A549 treated with CORT108297 at 1 μM for 4 hours (cell line): ENCODE measurements around the gene CHIT1. TPM values are rescaled to one million over a fixed set of nuclear protein-coding genes. Genes with fewer than 3 reads are reported as not detected.

Source experiments
- total RNA-seq: library from RNA; stranded (reverse); fragments of 200-300 nt; extraction: Qiagen RNA extraction; gene quantifications from 5 replicates; pipeline ENCODE4 v1.2.3, GENCODE V29; 2022

CHIT1 gene
- not detected in 5 replicates for total RNA-seq

DNA sequence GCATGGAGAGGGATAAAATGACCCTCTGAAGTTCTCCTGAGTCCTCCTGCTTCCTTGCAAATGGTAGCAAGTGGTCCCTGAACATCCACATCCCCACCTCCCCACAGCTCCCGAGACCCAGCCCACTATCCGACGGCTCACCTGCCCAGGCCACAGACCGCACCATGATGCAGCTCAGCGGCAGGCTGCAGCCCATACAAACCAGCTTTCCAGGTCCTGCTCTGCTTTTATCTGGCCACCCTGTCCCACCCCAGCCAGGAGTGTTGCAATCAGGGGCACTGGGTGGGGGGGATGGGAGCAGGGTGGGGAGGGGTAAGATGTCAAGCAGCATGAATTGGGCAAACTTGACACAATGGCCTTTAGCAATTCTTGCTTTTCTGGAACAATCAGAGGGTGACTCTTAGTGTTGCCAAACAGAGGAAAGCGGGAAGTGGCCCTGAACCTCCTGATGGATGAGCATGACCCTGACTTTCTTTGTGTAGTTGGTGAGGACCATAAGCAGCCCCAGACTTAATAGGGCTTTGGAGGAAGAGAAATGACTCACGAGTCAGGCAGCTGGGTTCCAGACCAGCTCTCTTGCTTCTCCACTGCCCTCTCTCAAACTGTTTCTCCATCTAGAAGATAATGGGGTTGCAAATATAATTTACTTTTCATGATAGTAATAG lies at the start of gene CHIT1:
CHIT1 (minus strand) TSS at position 203 of the 665 bp plus-strand sequence; CDS start at position 166, 37 bp downstream.

DNA sequence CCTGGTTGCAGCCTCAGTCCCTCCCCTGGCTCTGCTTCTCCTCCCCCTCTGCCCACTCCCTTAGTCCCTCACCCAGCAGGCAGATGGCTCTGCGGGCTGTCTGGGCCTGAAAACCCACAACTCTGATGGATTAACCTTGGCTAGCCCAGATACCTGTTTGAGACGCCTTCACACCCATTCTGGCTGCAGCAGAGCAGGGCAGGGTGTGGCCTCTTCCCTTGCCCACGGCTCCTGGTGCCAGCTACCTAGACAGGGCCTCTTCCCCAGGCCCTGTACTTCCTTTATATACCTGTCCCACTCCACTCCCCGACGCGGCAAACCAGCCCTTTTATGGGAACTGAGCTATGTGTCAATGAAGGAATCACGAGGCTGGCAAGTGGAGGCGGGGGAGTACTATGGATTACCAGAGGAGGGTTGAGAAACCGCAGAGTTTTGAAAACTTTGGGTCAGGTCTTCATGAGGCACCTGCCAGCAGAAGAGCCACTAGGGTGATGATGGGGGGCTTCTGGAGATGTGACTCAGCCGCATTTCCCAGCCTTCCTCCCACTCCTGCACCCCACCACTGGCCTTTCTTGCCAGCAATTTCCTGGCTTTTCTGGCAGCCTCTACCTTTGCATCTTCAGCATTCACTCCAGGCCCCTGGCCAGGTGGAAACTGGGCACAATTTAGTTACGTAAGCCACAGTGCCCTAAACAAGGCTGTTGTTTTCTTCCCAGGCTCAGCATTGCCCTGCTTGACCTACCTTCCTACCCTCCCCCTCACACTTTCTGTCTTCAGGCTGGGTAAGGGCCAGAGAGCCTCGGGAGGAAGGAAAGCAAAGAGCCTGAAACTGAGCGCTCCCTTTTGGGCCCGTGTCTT lies 42.8 kb downstream of the CHIT1 start, which contains the start of gene CHI3L1:
CHI3L1 (minus strand) TSS at position 259 of the 858 bp plus-strand sequence; CDS start at position 178, 81 bp downstream.

DNA sequence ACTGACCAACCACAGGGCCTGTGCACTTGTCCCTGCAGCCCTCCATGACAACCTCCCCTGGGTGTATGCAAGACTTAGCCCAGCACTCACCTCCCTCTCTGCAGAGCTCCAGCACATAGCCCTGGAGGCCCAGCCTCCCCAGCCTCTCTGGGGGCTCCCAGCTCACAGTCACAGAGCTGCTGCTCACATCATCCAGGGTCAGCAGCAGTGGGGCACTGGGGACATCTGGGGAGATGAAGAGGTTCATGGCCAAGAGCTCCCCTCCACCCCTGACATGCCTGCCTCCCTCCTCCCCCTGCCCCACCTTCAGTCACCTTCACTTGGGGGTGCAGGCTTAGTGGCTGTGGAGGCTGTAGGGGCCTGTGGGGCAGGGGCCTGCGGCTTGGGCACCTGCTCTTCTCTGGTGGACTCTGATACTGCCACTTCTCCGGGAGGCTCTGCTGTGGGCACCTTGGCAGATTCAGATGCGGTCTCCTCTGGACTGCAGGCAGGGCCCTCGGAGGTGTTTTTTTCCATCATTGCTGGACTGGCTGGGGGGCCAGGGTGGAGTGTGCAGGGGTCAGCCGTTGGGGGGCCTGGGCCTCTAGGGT lies 54.1 kb downstream of the CHIT1 start, which contains the start of gene MYBPH:
MYBPH (minus strand) TSS at position 590 of the 590 bp plus-strand sequence; CDS start at position 519, 71 bp downstream.

Other genes with a start within 250 kb of the CHIT1 start
- gene TMEM183A, start 222.3 kb downstream of the CHIT1 start, total RNA-seq, result 45.2 to 53.4 TPM (median 52.1 TPM) in 5 replicates
- gene PPFIA4, start 203.2 kb downstream of the CHIT1 start, total RNA-seq, result 0.33 to 0.52 TPM (median 0.44 TPM) in 5 replicates
- gene MYOG, start 143.7 kb downstream of the CHIT1 start, total RNA-seq, result not detected in 5 replicates
- 0.85 to 1.3 TPM (median 1.1 TPM) in 5 replicates for gene ADORA1, start 101.9 kb downstream of the CHIT1 start, total RNA-seq
- 0.03 TPM in 1 of 5 replicates, not detected in the others for gene MYBPH, start 53.8 kb downstream of the CHIT1 start, total RNA-seq
- gene CHI3L1, start 43.0 kb downstream of the CHIT1 start, total RNA-seq, result not detected in 5 replicates
- gene BTG2, start 75.8 kb upstream of the CHIT1 start, total RNA-seq, result 10.1 to 14.5 TPM (median 14.2 TPM) in 5 replicates
- gene FMOD, start 121.4 kb upstream of the CHIT1 start, total RNA-seq, result 0.03 to 0.05 TPM in 2 of 5 replicates, not detected in the others
- 0.01 to 0.02 TPM (median 0.02 TPM) in 3 of 5 replicates, not detected in the others for gene PRELP, start 246.1 kb upstream of the CHIT1 start, total RNA-seq